ENCODE results near the gene DAD1.
A peak's percentile ranks its signal among the peaks of the same experiment; 100 is the strongest.

The DAD1 gene

DNA sequence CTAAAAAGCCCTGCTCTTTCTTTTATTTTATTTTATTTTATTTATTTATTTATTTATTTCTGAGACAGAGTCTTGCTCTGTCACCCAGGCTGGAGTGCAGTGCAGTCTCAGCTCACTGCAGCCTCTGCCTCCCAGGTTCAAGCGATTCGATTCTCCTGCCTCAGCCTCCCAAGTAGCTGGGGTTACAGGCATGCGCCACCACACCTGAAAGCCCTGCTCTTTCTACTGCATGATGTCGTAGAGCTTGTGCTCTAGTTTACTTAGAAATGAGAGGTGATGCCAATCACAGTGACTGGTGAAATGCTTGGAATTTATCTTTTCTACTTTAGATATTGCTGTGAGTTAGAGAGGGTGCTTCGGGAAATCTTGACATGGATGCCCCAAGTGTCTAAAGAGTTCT is 54.5 kb downstream of the DAD1 start:
- DNase-seq = no peak

DNA sequence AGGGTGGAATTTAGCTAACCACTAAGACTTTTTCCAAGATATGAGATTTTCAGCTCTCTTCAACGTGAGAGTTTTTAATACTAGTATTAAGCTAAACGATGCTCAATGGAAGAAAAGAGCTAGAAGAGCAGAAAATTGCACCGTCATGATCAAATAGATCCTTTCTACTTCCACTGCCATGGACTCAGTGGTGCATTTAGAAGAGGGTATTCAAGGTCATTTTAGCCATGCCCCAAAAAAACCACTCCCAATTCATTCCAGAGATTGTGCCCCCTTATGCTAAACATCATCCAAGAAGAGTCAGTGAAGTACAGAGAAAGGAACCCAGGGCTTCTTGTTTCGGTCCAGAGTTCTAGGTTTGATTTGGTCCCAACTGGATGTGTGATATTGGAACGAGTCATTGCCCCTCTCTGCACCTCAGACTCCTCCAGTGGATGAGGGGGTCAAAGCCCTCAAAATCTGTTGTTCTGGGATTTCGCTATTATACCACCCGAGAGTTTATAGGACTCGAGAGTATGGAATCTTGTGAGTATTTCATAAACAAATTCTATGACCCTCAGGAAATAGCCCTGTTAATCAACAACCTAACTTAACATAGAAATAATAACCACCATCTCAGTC is 55.2 kb downstream of the DAD1 start:
- no peak for DNase-seq

DNA sequence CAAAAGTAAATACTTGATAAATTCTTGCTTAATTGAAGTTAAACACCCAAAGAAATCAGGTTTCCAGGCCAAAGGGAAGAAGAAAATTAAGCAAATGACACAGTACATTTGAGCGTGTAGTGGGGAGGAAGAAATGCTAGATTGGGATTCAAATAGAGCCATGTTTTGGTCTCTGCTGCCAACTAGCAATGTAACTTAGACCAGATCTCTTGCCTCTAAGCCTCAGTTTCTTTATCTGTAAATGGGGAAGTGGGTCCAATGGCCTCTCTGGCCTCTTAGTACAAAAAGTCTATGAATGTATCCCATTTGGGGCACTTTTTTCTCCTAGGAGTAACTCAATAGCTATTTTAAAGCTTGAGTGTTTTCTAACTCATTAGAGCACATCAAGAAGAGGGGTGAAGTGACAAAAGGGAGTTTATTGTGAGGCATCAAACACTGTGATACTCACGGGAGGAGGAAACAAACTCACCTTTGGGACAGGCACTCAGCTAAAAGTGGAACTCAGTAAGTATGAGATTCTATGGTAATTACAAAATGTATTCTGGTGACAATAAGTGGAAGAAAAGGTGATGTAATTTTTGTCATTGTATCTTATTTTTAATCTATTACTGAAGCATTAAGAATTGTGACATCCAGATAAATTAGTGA is 55.8 kb downstream of the DAD1 start:
- DNase-seq = no peak

GRCh38 chr14:22532345-22533056 is 56.5 kb downstream of the DAD1 start:
- no peak for DNase-seq

- DNase-seq = peak; percentile 23
These were observed 57.3 kb downstream of the DAD1 start for GRCh38 chr14:22531451-22532344.

GRCh38 chr14:22530127-22530526 is 58.9 kb downstream of the DAD1 start:
- DNase-seq = no peak

DNA sequence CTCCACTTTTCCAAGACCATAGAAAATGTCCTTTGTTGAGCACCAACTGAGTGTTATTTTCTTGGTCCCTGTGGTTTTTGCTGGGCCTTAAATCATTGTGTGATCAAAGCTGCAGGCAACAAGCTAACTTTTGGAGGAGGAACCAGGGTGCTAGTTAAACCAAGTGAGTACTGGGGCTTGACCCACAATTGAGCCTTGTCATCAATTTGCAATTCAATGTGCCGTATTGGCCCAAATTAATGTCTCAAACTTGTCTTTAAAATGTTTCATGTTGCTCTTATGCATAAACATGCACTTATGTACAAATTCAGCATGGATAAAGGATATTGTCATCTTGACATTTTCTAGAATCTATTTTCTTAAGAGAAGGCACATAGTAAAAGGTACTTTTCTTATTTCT is 62.3 kb downstream of the DAD1 start:
- no peak for DNase-seq

GRCh38 chr14:22526218-22526617 is 62.8 kb downstream of the DAD1 start:
- no peak for DNase-seq

DNA sequence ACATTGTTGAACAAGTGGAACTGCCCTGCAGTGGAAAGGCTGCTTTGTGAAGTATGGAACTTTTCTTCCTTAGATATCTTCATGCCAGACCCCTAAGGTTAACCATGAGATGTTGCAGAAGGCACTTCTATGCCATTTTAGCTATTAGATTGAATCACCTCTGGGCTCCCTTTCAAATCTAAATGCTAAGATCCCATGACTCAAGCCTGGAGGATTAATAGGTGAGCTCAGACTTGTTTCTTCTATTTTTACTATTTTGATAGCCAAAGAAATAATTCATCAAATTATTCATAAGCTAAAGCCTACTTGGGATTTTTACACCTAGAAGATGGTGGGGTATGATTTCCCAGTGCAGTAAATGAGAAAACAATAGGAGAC is 64.3 kb downstream of the DAD1 start:
- DNase-seq = no peak

GRCh38 chr14:22524115-22524783 is 64.8 kb downstream of the DAD1 start:
- no peak for DNase-seq

DNA sequence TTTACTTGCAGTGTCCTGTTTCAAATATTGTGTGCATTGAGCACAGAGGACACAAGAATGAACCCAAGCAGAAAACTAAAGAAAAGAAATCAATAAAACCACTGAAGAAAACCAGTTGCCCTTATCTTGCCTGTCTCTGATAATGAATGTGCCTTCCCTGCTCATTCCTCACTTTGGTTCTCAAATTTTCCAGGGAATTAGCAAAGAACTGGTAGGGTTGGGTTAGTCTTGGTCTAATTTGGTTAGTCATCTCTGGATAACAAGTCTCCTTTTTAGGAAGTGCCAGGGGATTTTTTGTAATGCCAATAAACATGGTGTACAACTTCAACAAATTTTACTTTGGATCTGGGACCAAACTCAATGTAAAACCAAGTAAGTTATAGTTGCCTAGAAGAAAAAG is 65.7 kb downstream of the DAD1 start:
- DNase-seq = no peak

- DNase-seq = no peak
These were observed 66.5 kb downstream of the DAD1 start for GRCh38 chr14:22522466-22522957.

DNA sequence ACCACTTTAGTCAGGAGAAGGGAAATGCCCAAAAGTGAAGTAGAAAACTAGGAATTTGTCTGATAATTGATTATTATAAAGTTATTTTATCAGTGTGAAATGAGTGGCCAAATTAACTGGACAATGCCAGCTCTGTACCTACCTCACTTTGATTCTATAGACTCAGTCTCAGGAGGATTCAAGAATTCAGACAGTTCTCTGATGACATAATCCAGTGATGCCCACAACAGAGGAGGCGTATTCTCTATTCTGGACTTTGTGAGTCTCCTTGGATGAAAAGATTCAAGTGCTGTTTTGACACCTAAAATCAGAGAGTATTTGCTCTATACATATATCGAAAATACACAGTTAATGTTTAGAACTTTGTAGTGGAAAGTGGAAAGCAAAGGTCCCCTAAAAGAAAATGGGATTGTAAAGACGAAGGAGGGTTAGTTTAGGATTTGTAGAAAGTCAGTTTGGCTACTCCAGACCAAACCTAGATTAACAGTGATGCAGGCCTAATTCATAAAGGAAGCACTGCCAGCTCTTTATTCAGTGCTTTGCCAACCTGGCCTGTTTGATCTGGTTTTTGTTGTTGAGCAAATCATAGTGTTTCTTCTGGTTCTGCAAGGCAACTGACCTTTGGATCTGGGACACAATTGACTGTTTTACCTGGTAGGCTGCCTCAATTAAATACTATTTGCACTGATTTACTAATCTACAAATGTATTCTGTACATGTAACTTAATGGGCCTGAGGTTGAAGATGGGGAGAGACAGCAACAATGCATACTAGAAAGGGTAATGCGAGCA is 67.4 kb downstream of the DAD1 start:
- DNase-seq = no peak

DNA sequence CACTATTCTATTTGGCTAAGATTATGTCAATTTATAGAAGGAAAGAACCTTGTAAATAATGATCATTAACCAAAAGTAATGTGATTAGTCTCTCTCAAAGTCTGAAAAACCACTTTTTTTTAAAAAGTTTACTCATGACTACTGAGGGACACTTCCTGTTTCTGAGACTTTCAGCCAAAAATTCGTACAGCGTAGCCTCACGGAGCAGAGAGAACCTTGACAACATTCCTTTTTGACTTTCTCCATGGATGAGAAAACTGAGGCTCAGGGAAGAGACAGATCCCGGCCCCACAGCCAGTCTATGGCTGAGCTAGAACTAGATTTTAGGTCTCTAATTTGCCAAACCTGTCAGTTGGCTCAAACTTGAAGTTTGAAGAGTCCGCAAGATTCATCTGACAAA is 68.2 kb downstream of the DAD1 start:
- no peak for DNase-seq

- DNase-seq = no peak
These were observed 68.9 kb downstream of the DAD1 start for GRCh38 chr14:22519877-22520685.

DNA sequence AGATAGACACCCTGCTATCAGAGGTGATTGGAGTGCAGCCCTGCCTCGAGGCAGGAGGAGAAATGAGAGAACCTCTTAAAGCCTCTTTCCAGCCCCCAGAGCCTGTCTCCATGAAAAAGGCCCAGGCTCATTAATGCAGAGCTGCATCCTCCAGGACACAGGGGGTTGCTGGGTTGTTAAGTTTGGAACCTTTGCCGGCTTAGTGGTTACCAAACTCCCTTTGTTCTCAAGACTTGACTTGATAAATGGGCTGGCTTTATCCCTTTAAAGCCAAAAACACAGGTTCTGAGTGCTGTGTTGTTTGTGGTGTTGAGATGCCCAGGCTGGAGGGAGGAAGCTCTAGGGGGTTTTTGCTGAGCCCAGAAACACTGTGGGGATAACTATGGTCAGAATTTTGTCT is 71.0 kb downstream of the DAD1 start:
- DNase-seq = no peak

DNA sequence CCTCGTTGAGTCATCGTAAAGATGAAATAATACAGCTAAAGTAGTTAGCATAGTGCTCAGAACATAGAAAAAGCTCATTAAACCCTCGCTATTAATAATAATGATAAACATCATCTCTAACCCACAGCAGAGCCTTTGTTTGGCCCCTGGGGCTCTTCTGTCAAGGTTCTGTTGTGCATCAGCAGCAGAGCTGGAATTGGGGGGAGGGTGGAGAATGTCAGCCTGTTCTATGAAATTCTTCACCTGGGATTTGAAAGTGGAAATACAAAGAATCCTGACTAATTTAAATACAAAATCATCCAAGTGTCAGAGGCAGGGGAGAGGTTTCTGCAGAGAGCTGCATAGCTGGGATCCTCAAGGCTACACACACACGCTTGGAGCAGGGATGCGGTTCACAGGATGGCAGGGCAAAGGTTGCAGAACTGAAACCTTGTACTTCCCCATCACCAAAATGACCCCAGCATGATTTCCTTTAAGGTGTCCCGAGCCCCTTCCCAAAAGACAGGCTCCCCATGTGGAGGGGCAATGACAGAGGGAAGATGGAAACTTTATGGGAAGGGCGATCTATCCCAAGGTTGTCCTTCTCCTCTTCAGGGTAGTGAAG is 71.8 kb downstream of the DAD1 start:
- DNase-seq = no peak

- no peak for DNase-seq
These were observed 73.1 kb downstream of the DAD1 start for GRCh38 chr14:22515929-22516328.
